ENCODE data around the gene BNC2. TPM values are rescaled to one million over a fixed set of nuclear protein-coding genes. Genes with fewer than 3 reads are reported as not detected.

BNC2 gene
- total RNA-seq, 4 donors from 2014 or later, result 90.2 to 130 (median 100.0) TPM

DNA sequence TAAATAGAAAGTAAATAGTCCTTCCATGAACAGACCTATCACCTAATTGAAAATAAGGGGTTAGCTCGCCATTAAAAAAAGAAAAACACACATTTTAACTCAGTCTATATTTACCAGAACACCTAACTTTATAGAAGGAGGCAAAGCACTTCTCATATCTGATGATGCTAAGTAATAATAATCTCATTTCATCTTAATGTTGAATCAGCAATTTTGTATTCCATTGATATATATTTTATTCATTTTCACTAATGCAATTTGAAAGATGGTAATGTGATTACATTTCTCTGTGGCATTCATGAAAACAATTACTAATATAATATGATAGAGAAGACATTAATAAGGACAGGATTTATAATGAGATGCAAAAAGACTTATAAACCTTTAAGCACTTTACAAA is 276.7 kb downstream of the BNC2 start:
- Histone ChIP-seq H3K9me3 (no peaks in the 10 kb centered on the region), H3K27ac (no peak overlapping the region), H3K36me3 (no peaks in the 10 kb centered on the region), H3K4me1 (peaks cover 0 to 40% (median 4%) of the 10 kb centered on the region in 3 donors), H3K4me3 (no peak overlapping the region), H3K27me3 (no peaks in the 10 kb centered on the region)
- WGBS, 2 donors (ENCODE audit: low coverage in 1 of 2), result 94 to 100% methylated on average over 1 of the region's 1 CpG
- no peak for TF ChIP-seq POLR2AphosphoS5 (IDR thresholded peaks at IDR 0.05)
- TF ChIP-seq, protein P1, sequence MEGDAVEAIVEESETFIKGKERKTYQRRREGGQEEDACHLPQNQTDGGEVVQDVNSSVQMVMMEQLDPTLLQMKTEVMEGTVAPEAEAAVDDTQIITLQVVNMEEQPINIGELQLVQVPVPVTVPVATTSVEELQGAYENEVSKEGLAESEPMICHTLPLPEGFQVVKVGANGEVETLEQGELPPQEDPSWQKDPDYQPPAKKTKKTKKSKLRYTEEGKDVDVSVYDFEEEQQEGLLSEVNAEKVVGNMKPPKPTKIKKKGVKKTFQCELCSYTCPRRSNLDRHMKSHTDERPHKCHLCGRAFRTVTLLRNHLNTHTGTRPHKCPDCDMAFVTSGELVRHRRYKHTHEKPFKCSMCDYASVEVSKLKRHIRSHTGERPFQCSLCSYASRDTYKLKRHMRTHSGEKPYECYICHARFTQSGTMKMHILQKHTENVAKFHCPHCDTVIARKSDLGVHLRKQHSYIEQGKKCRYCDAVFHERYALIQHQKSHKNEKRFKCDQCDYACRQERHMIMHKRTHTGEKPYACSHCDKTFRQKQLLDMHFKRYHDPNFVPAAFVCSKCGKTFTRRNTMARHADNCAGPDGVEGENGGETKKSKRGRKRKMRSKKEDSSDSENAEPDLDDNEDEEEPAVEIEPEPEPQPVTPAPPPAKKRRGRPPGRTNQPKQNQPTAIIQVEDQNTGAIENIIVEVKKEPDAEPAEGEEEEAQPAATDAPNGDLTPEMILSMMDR (IDR thresholded peaks at IDR 0.05), result no peak
- no peak for TF ChIP-seq POLR2A (IDR thresholded peaks at IDR 0.05)
- no peak for TF ChIP-seq EP300 (IDR thresholded peaks at IDR 0.05)
- no peak for ATAC-seq

- Histone ChIP-seq H3K36me3 (no peaks in the 10 kb centered on the region), H3K27me3 (no peaks in the 10 kb centered on the region), H3K27ac (no peak overlapping the region), H3K4me1 (peaks cover 3 to 33% (median 4%) of the 10 kb centered on the region in 3 donors), H3K4me3 (no peak overlapping the region), H3K9me3 (no peaks in the 10 kb centered on the region)
- TF ChIP-seq, protein P1 (IDR thresholded peaks at IDR 0.05), result no peak
- TF ChIP-seq POLR2AphosphoS5 (IDR thresholded peaks at IDR 0.05) (no peak), EP300 (IDR thresholded peaks at IDR 0.05) (no peak), POLR2A (IDR thresholded peaks at IDR 0.05) (no peak)
- WGBS, 2 donors (ENCODE audit: low coverage in 1 of 2), result 69 to 77% methylated on average over 5 of the region's 5 CpGs
- no peak for ATAC-seq
Measured at GRCh38 chr9:16591092-16591491, 279.4 kb downstream of the BNC2 start.

GRCh38 chr9:16585591-16585990 is 284.9 kb downstream of the BNC2 start:
- Histone ChIP-seq H3K27me3 (no peaks in the 10 kb centered on the region), H3K27ac (no peak overlapping the region), H3K9me3 (no peaks in the 10 kb centered on the region), H3K36me3 (no peaks in the 10 kb centered on the region), H3K4me1 (peaks cover 2 to 50% (median 3%) of the 10 kb centered on the region in 3 donors), H3K4me3 (no peak overlapping the region)
- TF ChIP-seq EP300 (IDR thresholded peaks at IDR 0.05) (no peak), POLR2AphosphoS5 (IDR thresholded peaks at IDR 0.05) (no peak), POLR2A (IDR thresholded peaks at IDR 0.05) (no peak)
- TF ChIP-seq, protein P1 (IDR thresholded peaks at IDR 0.05), result no peak
- ATAC-seq, result no peak
- 53 to 72% methylated on average over 4 of the region's 4 CpGs for WGBS, 2 donors (ENCODE audit: low coverage in 1 of 2)

- Histone ChIP-seq H3K27me3 (no peaks in the 10 kb centered on the region), H3K27ac (no peak overlapping the region), H3K36me3 (no peaks in the 10 kb centered on the region), H3K4me3 (no peak overlapping the region), H3K4me1 (peaks cover 0 to 62% (median 2%) of the 10 kb centered on the region in 3 donors), H3K9me3 (no peaks in the 10 kb centered on the region)
- WGBS, 2 donors (ENCODE audit: low coverage in 1 of 2), result 22 to 80% methylated on average over 1 to 2 of the region's 2 CpGs
- TF ChIP-seq POLR2AphosphoS5 (IDR thresholded peaks at IDR 0.05), result no peak
- ATAC-seq, result no peak
Measured at GRCh38 chr9:16579872-16580432, 290.5 kb downstream of the BNC2 start.

DNA sequence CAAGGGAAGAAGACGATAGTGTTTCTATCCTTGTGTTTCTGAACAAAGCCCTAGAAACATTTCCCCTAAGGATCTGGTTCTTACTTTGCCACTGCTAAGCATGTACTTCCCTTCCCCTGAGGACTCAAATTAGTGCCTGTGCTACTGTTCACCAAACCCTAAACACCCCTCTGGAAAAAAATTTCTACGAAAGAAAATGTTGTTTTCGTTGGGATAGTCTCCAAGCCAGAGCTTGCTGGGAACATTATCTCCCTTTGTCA is 294.6 kb downstream of the BNC2 start:
- no peak for ATAC-seq
- 26 to 31% methylated on average over 3 of the region's 3 CpGs for WGBS, 2 donors (ENCODE audit: low coverage in 1 of 2)
- H3K27me3 ChIP-seq, result no peaks in the 10 kb centered on the region
- TF ChIP-seq POLR2A (IDR thresholded peaks at IDR 0.05), result no peak
- no peaks in the 10 kb centered on the region for H3K36me3 ChIP-seq
- no peaks in the 10 kb centered on the region for H3K9me3 ChIP-seq
- peaks cover 0 to 40% (median 0%) of the 10 kb centered on the region in 3 donors for H3K4me1 ChIP-seq
- no peak overlapping the region for H3K4me3 ChIP-seq
- peak overlapping the region in 2 of 4 donors; percentile 9 to 21 for H3K27ac ChIP-seq

DNA sequence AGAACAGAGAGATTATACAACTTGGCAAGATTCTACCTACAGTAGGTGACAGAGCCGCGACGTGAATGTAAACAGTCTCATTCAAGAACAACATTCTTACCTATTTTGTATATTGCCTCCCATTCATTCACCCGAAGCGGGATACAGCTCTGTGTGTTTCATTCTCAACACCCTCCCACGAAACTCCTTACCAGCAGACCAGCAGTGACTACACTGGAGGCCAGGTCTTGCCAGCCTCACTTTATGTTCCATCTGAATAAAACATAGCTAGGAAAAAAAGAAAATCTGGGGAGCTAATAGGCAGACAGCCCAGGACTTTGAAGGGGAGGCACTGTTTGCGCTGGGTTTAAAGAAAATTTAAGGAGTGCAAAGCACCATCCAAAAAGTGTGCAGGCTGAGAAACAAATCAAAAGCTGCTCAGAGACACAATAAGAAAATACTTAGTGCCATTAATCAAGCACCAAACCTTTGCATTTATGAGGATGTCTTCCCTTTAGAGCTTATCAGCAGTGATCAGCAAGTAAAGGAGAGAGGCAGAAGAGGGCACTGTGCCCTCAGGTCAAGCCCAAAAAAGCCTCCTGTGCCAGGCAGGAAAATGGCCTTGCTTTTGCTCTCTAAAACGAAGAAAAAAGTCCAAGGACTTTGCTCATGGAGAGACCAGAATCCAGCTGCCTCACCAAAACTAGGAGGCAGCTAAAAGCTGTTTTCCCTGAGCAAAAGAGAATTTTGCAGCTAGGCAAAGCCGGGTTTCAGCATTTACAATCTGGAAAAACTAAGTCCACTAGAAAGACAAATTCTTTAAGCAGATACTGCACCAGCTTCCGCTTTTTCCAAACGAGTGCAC is 295.1 kb downstream of the BNC2 start:
- Histone ChIP-seq H3K4me3 (no peak overlapping the region), H3K27me3 (no peaks in the 10 kb centered on the region), H3K27ac (peak overlapping the region in 2 of 4 donors; percentile 9 to 21), H3K36me3 (no peaks in the 10 kb centered on the region), H3K9me3 (no peaks in the 10 kb centered on the region), H3K4me1 (peaks cover 0 to 41% (median 0%) of the 10 kb centered on the region in 3 donors)
- WGBS, 2 donors (ENCODE audit: low coverage in 1 of 2), result 47 to 53% methylated on average over 6 to 11 of the region's 11 CpGs
- TF ChIP-seq, protein P1 (IDR thresholded peaks at IDR 0.05), result peak in 1 of 4 experiments; percentile 18
- TF ChIP-seq POLR2AphosphoS5 (IDR thresholded peaks at IDR 0.05) (no peak), EP300 (IDR thresholded peaks at IDR 0.05) (no peak)
- ATAC-seq, result no peak
